GM23338 (cell line): Measurements from ENCODE around the gene OR10A4. TPM values are rescaled to one million over a fixed set of nuclear protein-coding genes. Genes with fewer than 3 reads are reported as not detected.

Experiments
- ATAC-seq: fragments of 200-7000 bp; cut with Tn5 transposase; 3 replicates; pipeline ENCODE4 v1.9.1; 2020
- DNase-seq: peaks from one replicate; pipeline ENCODE4 v3.0.0-alpha.2; 2015; ENCODE audit warnings: low spot score
- H2AFZ ChIP-seq: fragments of 200-600 bp; sonication (generic); 2 replicates; pipeline ENCODE4 v1.8.0; 2016; ENCODE audit warnings: antibody characterized with exemption, mild to moderate bottlenecking, moderate library complexity
- H3F3A ChIP-seq: fragments of 200-600 bp; sonication (generic); replicated peaks from 2 replicates; pipeline ENCODE4 v1.8.0; 2017; ENCODE audit warnings: antibody characterized with exemption, mixed run types, low read depth
- H3K27ac ChIP-seq: fragments of 200-600 bp; sonication (generic); 2 replicates; pipeline ENCODE4 v1.6.1; 2016; ENCODE audit warnings: low read depth
- H3K27me3 ChIP-seq: fragments of 200-600 bp; sonication (generic); 2 replicates; pipeline ENCODE4 v1.8.0; 2016; ENCODE audit warnings: mild to moderate bottlenecking, mixed run types, moderate library complexity; ENCODE audit not compliant: insufficient read depth
- H3K36me3 ChIP-seq: fragments of 200-600 bp; sonication (generic); 2 replicates; pipeline ENCODE4 v1.8.0; 2016; ENCODE audit warnings: mild to moderate bottlenecking; ENCODE audit not compliant: insufficient read depth
- H3K4me1 ChIP-seq: fragments of 200-600 bp; sonication (generic); 2 replicates; pipeline ENCODE4 v1.8.0; 2016; ENCODE audit warnings: mild to moderate bottlenecking, moderate library complexity; ENCODE audit not compliant: insufficient read depth
- H3K4me2 ChIP-seq: fragments of 200-600 bp; sonication (generic); 2 replicates; pipeline ENCODE4 v1.7.1; 2017; ENCODE audit warnings: mixed run types
- H3K4me3 ChIP-seq: fragments of 200-600 bp; sonication (generic); 2 replicates; pipeline ENCODE4 v1.6.1; 2016; ENCODE audit warnings: mixed run types
- H3K79me2 ChIP-seq: fragments of 200-600 bp; sonication (generic); replicated peaks from 2 replicates; pipeline ENCODE4 v1.8.0; 2017; ENCODE audit warnings: mild to moderate bottlenecking; ENCODE audit not compliant: insufficient read depth
- H3K9me2 ChIP-seq: fragments of 200-600 bp; sonication (generic); 2 replicates; pipeline ENCODE4 v1.8.0; 2017; ENCODE audit not compliant: insufficient read depth
- H4K20me1 ChIP-seq: fragments of 200-600 bp; sonication (generic); replicated peaks from 2 replicates; pipeline ENCODE4 v1.8.0; 2017; ENCODE audit warnings: mild to moderate bottlenecking; ENCODE audit not compliant: insufficient read depth
- H3K27ac Mint-ChIP-seq: 2 replicates; pipeline ENCODE4 v1.8.0; 2020; ENCODE audit warnings: inconsistent platforms, mild to moderate bottlenecking, moderate library complexity, mixed read lengths
- H3K27me3 Mint-ChIP-seq: 3 replicates; pipeline ENCODE4 v1.8.0; 2022; ENCODE audit warnings: low read depth, mild to moderate bottlenecking, moderate library complexity, mixed read lengths, inconsistent platforms; ENCODE audit not compliant: insufficient read depth, poor library complexity
- H3K36me3 Mint-ChIP-seq: 3 replicates; pipeline ENCODE4 v1.8.0; 2021; ENCODE audit warnings: low read depth, mild to moderate bottlenecking, inconsistent platforms, moderate library complexity, mixed read lengths
- H3K4me1 Mint-ChIP-seq: 3 replicates; pipeline ENCODE4 v1.8.0; 2020; ENCODE audit warnings: mild to moderate bottlenecking, inconsistent platforms, mixed read lengths
- H3K4me3 Mint-ChIP-seq: 3 replicates; pipeline ENCODE4 v1.8.0; 2021; ENCODE audit warnings: moderate library complexity, mild to moderate bottlenecking, inconsistent platforms, mixed read lengths
- H3K9me3 Mint-ChIP-seq: 3 replicates; pipeline ENCODE4 v1.8.0; 2020; ENCODE audit warnings: moderate library complexity, mild to moderate bottlenecking, inconsistent platforms, mixed read lengths
- CTCF ChIP-seq, 2 experiments: fragments of 200-600 bp in 1 of 2; sonication (generic) in 1 of 2; conservative IDR thresholded peaks; 2 replicates each; pipeline versions ENCODE4 v1.5.1 to v1.6.1; 2016 to 2017; ENCODE audit warnings: antibody characterized with exemption in 2 of 2, low read depth in 2 of 2, mild to moderate bottlenecking in 2 of 2, moderate library complexity in 1 of 2
- EZH2 ChIP-seq: fragments of 200-600 bp; sonication (generic); IDR thresholded peaks from one replicate; pipeline ENCODE4 v1.8.0; 2017; ENCODE audit warnings: antibody characterized with exemption, mild to moderate bottlenecking, low read depth; ENCODE audit not compliant: unreplicated experiment
- EZH2phosphoT487 ChIP-seq: fragments of 200-600 bp; sonication (generic); IDR thresholded peaks from one replicate; pipeline ENCODE4 v1.8.1; 2018; ENCODE audit warnings: antibody characterized with exemption; ENCODE audit not compliant: unreplicated experiment
- JUNB ChIP-seq: IDR thresholded peaks from one replicate; pipeline ENCODE4 v1.6.1; 2016; ENCODE audit warnings: antibody characterized with exemption; ENCODE audit not compliant: unreplicated experiment
- NANOG ChIP-seq: IDR thresholded peaks from 2 replicates; pipeline ENCODE4 v1.6.1; 2016; ENCODE audit warnings: antibody characterized with exemption, borderline replicate concordance
- POLR2AphosphoS5 ChIP-seq: IDR thresholded peaks from 2 replicates; pipeline ENCODE4 v1.6.1; 2016; ENCODE audit warnings: antibody characterized with exemption, low read depth
- REST ChIP-seq: IDR thresholded peaks from one replicate; pipeline ENCODE4 v1.6.1; 2018; ENCODE audit warnings: antibody characterized with exemption; ENCODE audit not compliant: unreplicated experiment
- STAT1 ChIP-seq: IDR thresholded peaks from one replicate; pipeline ENCODE4 v1.6.1; 2016; ENCODE audit warnings: antibody characterized with exemption; ENCODE audit not compliant: unreplicated experiment
- polyA plus RNA-seq: library from polyadenylated mRNA; unstranded; fragments of >200 nt; fragmentation: Nextera tagmentation; extraction: Ambion mirVana; gene quantifications from 2 replicates; pipeline ENCODE4 v1.2.1, GENCODE V29; 2016
- total RNA-seq: library from RNA; depleted of rRNA; stranded (reverse); fragments of >200 nt; shearing (Covaris generic); gene quantifications from 2 replicates; pipeline ENCODE4 v1.2.3, GENCODE V29; 2014

The OR10A4 gene
- total and polyA plus RNA-seq, 2 experiments from 2014 or later = 0.21 TPM; not detected in 1

GRCh38 chr11:6892400-6892799 lies 16.0 kb downstream of the OR10A4 start, which contains the start of gene OR2D2 (continued):
- TF ChIP-seq EZH2phosphoT487 (no peak), STAT1 (no peak), EZH2 (no peak), NANOG (no peak), JUNB (no peak), POLR2AphosphoS5 (no peak), REST (no peak)

GRCh38 chr11:6894097-6894496 lies 17.7 kb downstream of the OR10A4 start:
- DNase-seq (peak; percentile 39), ATAC-seq (peak; percentile 62)
- Mint-ChIP-seq H3K27me3 (no peaks in the 10 kb centered on the region), H3K36me3 (no peaks in the 10 kb centered on the region), H3K9me3 (no peaks in the 10 kb centered on the region), H3K4me3 (no peak overlapping the region), H3K4me1 (no peaks in the 10 kb centered on the region), H3K27ac (no peak overlapping the region)
- no peaks in the 10 kb centered on the region for H4K20me1 ChIP-seq
- no peak overlapping the region for H3K4me3 ChIP-seq
- H3F3A ChIP-seq = no peaks in the 10 kb centered on the region
- H3K4me2 ChIP-seq = no peak overlapping the region
- H2AFZ ChIP-seq = no peak overlapping the region
- H3K27me3 ChIP-seq = no peaks in the 10 kb centered on the region
- no peaks in the 10 kb centered on the region for H3K4me1 ChIP-seq
- no peaks in the 10 kb centered on the region for H3K36me3 ChIP-seq
- no peak for TF ChIP-seq REST
- TF ChIP-seq CTCF (conservative IDR thresholded peaks at IDR 0.05; ENCODE audit: low read depth in 2 of 2) = peak; percentile 14 to 25; a peak in 2 of 4 replicates
- no peak overlapping the region for H3K27ac ChIP-seq
- no peaks in the 10 kb centered on the region for H3K79me2 ChIP-seq
- no peaks in the 10 kb centered on the region for H3K9me2 ChIP-seq
